Ovary (tissue), 9 donors: ENCODE results near the gene HPCAL4. TPM values are rescaled to one million over a fixed set of nuclear protein-coding genes. Genes with fewer than 3 reads are reported as not detected.

ENCODE experiments used
- DNase-seq, 5 donors: peaks; one replicate each; pipeline ENCODE4 v3.0.0-alpha.2; 2019 to 2020
- H3K27ac ChIP-seq, 2 donors: fragments of 200-600 bp; one replicate each; pipeline versions ENCODE4 v1.5.1 to v1.8.0; 2019 to 2022
- H3K27me3 ChIP-seq: fragments of 200-600 bp; one replicate; pipeline ENCODE4 v1.8.0; 2022
- H3K36me3 ChIP-seq: fragments of 200-600 bp; sonication (generic); one replicate; pipeline ENCODE4 v1.5.1; 2019
- H3K4me1 ChIP-seq: one replicate; pipeline ENCODE4 v1.8.1; 2013; ENCODE audit warnings: mild to moderate bottlenecking, moderate library complexity; ENCODE audit not compliant: insufficient read depth
- H3K4me3 ChIP-seq: fragments of 200-600 bp; sonication (generic); one replicate; pipeline ENCODE4 v1.5.1; 2017
- H3K9me3 ChIP-seq, 2 donors: fragments of 200-600 bp in 1 of 2; sonication (generic) in 1 of 2; one replicate each; pipeline versions ENCODE4 v1.5.1 to v1.8.1; 2013 to 2019; ENCODE audit warnings: mild to moderate bottlenecking in 1 of 2, moderate library complexity in 1 of 2
- EP300 ChIP-seq: sonication (generic); formaldehyde crosslinking; IDR thresholded peaks from one replicate; pipeline ENCODE4 v1.6.1; 2017; ENCODE audit warnings: antibody characterized with exemption
- POLR2A ChIP-seq: fragments of 450-650 bp; IDR thresholded peaks from one replicate; pipeline ENCODE4 v1.6.1; 2017; ENCODE audit warnings: antibody characterized with exemption, mild to moderate bottlenecking, moderate library complexity
- WGBS, 3 donors: extraction: QIAGEN DNeasy Blood & Tissue Kit in 1 of 3; methylation state at CpG; one replicate each; pipeline versions ENCODE4 v1.1.5 to v1.1.7; 2013 to 2017; 5-methylcytosine and 5-hydroxymethylcytosine counted together
- intact Hi-C, 4 donors: fragments of 100-400 bp; cut with DNase I; formaldehyde crosslinking; loops; one replicate each; pipeline versions ENCODE4 v1.11.0 to v1.15.1; 2022 to 2023
- polyA plus RNA-seq, 2 donors: library from polyadenylated mRNA; stranded (reverse); fragments of 200-250 nt in 1 of 2; fragments of 350-450 nt in 1 of 2; fragmentation: Illumina TruSeq in 1 of 2; extraction: RNeasy Lipid Tissue Mini Kit (QIAGEN cat#74804) in 1 of 2; gene quantifications; one replicate each; pipeline ENCODE4 v1.2.3, GENCODE V29; 2013 to 2014
- total RNA-seq, 7 donors: library from RNA; depleted of rRNA in 2 of 7; stranded (reverse); fragments of >200 nt in 2 of 7; fragmentation: NEBNext Ultra II Directional in 3 of 7; extraction: Animal tissue kit (Norgen Biotek cat#: 25700) in 3 of 7; gene quantifications; one replicate each; pipeline versions ENCODE4 v1.1.0 to v1.2.4, GENCODE V29; 2016 to 2023
- TF ChIP-seq, protein P1 (sequence below), 3 donors: fragments of 450-650 bp in 2 of 3; fragments of 200-600 bp in 1 of 3; IDR thresholded peaks; one replicate each; pipeline versions ENCODE4 v1.5.1 to v1.8.0; 2016 to 2022; ENCODE audit warnings: antibody characterized with exemption in 3 of 3, mild to moderate bottlenecking in 1 of 3
- donor health status: DM: no; HTN: no; CAD: no; lungs with moderate emphysema.
- donor health status: DM: no; HTN: no; CAD: no.
- donor health status: Bipolar disorder and iron deficiency.
- donor health status: DM: yes; HTN: yes; CAD: no.
- donor health status: DM: no; HTN: no; CAD: no.
- donor health status: DM: yes; HTN: yes; CAD: no.

The HPCAL4 gene
- total and polyA plus RNA-seq, 9 donors, result 0.88 to 11.1 (median 3.1) TPM

DNA sequence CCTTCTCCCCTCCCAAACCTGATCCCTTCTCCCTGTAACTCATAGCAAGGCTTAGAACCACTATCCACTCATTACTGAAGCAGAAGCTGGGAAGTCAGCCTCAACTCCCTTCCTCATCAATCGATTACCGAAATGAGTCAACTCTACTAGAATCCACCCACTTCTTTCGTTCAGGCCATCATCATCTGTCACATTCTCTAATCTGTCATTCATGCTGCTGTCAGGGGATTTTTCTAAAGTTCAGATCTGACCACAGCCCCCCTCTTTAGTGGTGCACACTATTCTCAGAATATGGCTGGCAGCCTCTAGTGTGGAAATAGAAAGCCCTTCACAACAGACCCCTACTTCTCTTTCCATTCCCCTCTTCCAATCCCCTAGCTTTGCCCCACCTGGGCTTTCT is 24.5 kb downstream of the HPCAL4 start:
- intact Hi-C loops, result loop anchor here in 1 of 4 donors (10.0 kb wide), 1 partner anchor 48 kb away; no protein-coding TSS in a partner anchor
- 84 to 91% (median 87%) methylated on average over 3 of the region's 3 CpGs for WGBS, 3 donors

DNA sequence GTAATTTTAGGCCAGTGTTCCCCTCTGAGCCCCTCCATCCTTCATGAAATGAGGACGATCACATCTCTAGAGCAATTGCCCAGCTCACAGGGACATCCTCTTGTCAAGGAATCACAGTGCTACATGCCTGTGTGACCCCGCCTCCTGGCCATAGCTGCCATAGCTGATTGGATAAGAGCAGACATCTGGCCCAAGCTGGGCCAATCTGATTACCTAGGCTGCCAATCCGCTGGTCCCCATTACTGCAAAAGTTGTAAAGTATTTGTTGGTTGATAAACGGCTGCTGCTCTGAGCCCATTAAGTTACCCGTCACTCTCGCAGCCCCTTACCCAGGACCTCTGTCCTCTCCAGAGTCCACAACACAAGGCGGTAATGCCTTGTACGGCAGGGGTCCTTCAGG is 27.7 kb downstream of the HPCAL4 start:
- H3K36me3 ChIP-seq, result no peaks in the 10 kb centered on the region
- no peaks in the 10 kb centered on the region for H3K9me3 ChIP-seq
- intact Hi-C loops, result loop anchor here in 1 of 4 donors (10.0 kb wide), 1 partner anchor 51 kb away; no protein-coding TSS in a partner anchor
- WGBS, 3 donors, result 85 to 89% (median 88%) methylated on average over 8 of the region's 8 CpGs
- no peaks in the 10 kb centered on the region for H3K4me1 ChIP-seq
- DNase-seq, result no peak
- H3K27me3 ChIP-seq, result no peaks in the 10 kb centered on the region
- no peak overlapping the region for H3K27ac ChIP-seq
- H3K4me3 ChIP-seq, result no peak overlapping the region
- no peak for TF ChIP-seq EP300
- TF ChIP-seq, protein P1, sequence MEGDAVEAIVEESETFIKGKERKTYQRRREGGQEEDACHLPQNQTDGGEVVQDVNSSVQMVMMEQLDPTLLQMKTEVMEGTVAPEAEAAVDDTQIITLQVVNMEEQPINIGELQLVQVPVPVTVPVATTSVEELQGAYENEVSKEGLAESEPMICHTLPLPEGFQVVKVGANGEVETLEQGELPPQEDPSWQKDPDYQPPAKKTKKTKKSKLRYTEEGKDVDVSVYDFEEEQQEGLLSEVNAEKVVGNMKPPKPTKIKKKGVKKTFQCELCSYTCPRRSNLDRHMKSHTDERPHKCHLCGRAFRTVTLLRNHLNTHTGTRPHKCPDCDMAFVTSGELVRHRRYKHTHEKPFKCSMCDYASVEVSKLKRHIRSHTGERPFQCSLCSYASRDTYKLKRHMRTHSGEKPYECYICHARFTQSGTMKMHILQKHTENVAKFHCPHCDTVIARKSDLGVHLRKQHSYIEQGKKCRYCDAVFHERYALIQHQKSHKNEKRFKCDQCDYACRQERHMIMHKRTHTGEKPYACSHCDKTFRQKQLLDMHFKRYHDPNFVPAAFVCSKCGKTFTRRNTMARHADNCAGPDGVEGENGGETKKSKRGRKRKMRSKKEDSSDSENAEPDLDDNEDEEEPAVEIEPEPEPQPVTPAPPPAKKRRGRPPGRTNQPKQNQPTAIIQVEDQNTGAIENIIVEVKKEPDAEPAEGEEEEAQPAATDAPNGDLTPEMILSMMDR (IDR thresholded peaks at IDR 0.05), result no peak
- no peak for TF ChIP-seq POLR2A

More for the DNA sequence above, 24.5 kb downstream of the HPCAL4 start:
- no peak overlapping the region for H3K27ac ChIP-seq
- H3K9me3 ChIP-seq, result no peaks in the 10 kb centered on the region
- H3K36me3 ChIP-seq, result no peaks in the 10 kb centered on the region
- H3K27me3 ChIP-seq, result no peaks in the 10 kb centered on the region
- no peak for DNase-seq
- TF ChIP-seq, protein P1 (IDR thresholded peaks at IDR 0.05), result no peak
- no peak for TF ChIP-seq EP300
- TF ChIP-seq POLR2A, result no peak
- H3K4me1 ChIP-seq, result no peaks in the 10 kb centered on the region
- H3K4me3 ChIP-seq, result no peak overlapping the region

DNA sequence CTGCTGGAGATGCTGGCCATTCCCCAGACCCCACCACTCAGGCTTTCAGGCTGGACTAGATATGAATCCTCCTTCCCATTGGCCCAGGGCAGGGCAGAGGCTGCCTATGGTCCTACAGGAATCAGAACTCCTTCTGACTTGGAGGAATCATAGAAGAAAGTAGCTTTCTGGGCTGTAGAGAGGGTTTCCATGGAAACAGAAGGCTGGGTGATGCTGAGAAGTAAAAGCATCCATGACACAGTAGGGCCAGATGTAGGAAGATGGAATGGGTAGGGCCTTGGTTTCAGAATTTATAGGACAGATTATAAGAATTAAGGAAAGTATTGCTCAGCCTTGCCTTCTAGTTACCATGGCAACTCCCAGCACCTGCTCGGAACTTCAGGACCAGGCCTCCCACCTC is 28.4 kb downstream of the HPCAL4 start:
- Histone ChIP-seq H3K4me1 (peaks cover under 1% of the 10 kb centered on the region), H3K9me3 (no peaks in the 10 kb centered on the region), H3K4me3 (no peak overlapping the region), H3K27ac (no peak overlapping the region), H3K27me3 (no peaks in the 10 kb centered on the region), H3K36me3 (no peaks in the 10 kb centered on the region)
- 89 to 96% (median 96%) methylated on average over 1 of the region's 1 CpG for WGBS, 3 donors
- intact Hi-C loops, result loop anchor here in 1 of 4 donors (10.0 kb wide), 1 partner anchor 52 kb away; no protein-coding TSS in a partner anchor
- DNase-seq, result no peak
- TF ChIP-seq EP300 (no peak), POLR2A (no peak)
- TF ChIP-seq, protein P1 (IDR thresholded peaks at IDR 0.05), result no peak

DNA sequence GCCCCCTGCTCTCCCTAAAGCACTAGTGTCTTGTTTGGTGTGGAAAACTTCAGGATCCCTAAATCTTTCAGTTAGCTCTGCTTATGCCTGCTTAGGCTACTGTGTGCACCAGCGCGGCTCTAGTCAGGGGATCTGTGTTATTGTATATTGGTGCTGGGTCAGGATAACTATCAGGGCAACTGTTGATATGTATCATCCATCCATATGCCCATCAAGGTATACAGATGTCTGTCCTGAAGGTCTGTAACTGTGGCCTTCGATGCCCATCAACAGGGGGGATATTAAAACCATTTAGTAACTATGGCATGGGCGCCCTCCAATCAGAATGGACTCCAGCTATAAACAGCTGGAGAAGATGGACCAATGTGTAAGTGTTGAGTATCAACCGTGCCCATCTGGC is 31.7 kb downstream of the HPCAL4 start:
- Histone ChIP-seq H3K4me3 (no peak overlapping the region), H3K9me3 (no peaks in the 10 kb centered on the region), H3K27ac (no peak overlapping the region), H3K36me3 (no peaks in the 10 kb centered on the region), H3K27me3 (no peaks in the 10 kb centered on the region), H3K4me1 (peaks cover 2% of the 10 kb centered on the region)
- no peak for TF ChIP-seq POLR2A
- TF ChIP-seq, protein P1 (IDR thresholded peaks at IDR 0.05), result no peak
- no peak for TF ChIP-seq EP300
- DNase-seq, result no peak
- whole genome bisulfite sequencing, 3 donors, result 84 to 90% (median 85%) methylated on average over 5 of the region's 5 CpGs
- intact Hi-C loops, result no loop called here
